ENCODE results near the gene TBP. TPM values are rescaled to one million over a fixed set of nuclear protein-coding genes. Genes with fewer than 3 reads are reported as not detected.

TBP gene
- total and polyA plus RNA-seq, 2 of the 13 experiments (the other 11 are each of a cell fraction or from before 2014, with no cell fraction given), result 21.7 to 28.1 TPM

GRCh38 chr6:170554013-170554795 lies at the start of gene TBP (continued):
- TF ChIP-seq GPBP1L1 (CRISPR knock-in tag; IDR thresholded peaks at IDR 0.05) (no peak), ZNF460 (CRISPR knock-in tag; IDR thresholded peaks at IDR 0.05; ENCODE audit: borderline replicate concordance) (no peak), TEAD3 (CRISPR knock-in tag; optimal IDR thresholded peaks at IDR 0.05; ENCODE audit: borderline replicate concordance) (peak; percentile 31), MAF1 (CRISPR knock-in tag; IDR thresholded peaks at IDR 0.05; ENCODE audit: borderline replicate concordance) (no peak), ZBED4 (CRISPR knock-in tag; IDR thresholded peaks at IDR 0.05; ENCODE audit: borderline replicate concordance) (no peak), ZBTB37 (CRISPR knock-in tag; IDR thresholded peaks at IDR 0.05) (no peak), ZNF142 (CRISPR knock-in tag; IDR thresholded peaks at IDR 0.05) (peak; percentile 91), ZNF776 (CRISPR knock-in tag; IDR thresholded peaks at IDR 0.05) (no peak), ZFP90 (CRISPR knock-in tag; IDR thresholded peaks at IDR 0.05; ENCODE audit: borderline replicate concordance) (no peak), HOXA7 (CRISPR knock-in tag; IDR thresholded peaks at IDR 0.05) (no peak), ZBTB33 (CRISPR knock-in tag; IDR thresholded peaks at IDR 0.05) (no peak), THYN1 (CRISPR knock-in tag; IDR thresholded peaks at IDR 0.05; ENCODE audit: borderline replicate concordance, low read depth) (no peak)

Data from HepG2 (cell line).